ENCODE results near the gene RPP40.

RPP40 gene

GRCh38 chr6:4967301-4968030, 36.4 kb downstream of the RPP40 start:
- DNase-seq: no peak

- no peak for DNase-seq
These were observed 38.1 kb downstream of the RPP40 start for GRCh38 chr6:4965562-4966389.

- DNase-seq: no peak
These were observed 38.9 kb downstream of the RPP40 start for GRCh38 chr6:4964675-4965561.

GRCh38 chr6:4962905-4963304, 40.9 kb downstream of the RPP40 start:
- DNase-seq: no peak

GRCh38 chr6:4961322-4962168, 42.3 kb downstream of the RPP40 start:
- no peak for DNase-seq

- no peak for DNase-seq
These were observed 45.2 kb downstream of the RPP40 start for GRCh38 chr6:4958624-4959023.

GRCh38 chr6:4957521-4958231, 46.2 kb downstream of the RPP40 start:
- no peak for DNase-seq

- DNase-seq: no peak
These were observed 47.2 kb downstream of the RPP40 start for GRCh38 chr6:4956625-4957024.

- no peak for DNase-seq
These were observed 50.4 kb downstream of the RPP40 start for GRCh38 chr6:4953440-4953839.

GRCh38 chr6:4950836-4951533, 52.9 kb downstream of the RPP40 start:
- DNase-seq: no peak

GRCh38 chr6:4950076-4950475, 53.8 kb downstream of the RPP40 start:
- DNase-seq: no peak

GRCh38 chr6:4948781-4949450, 54.9 kb downstream of the RPP40 start:
- DNase-seq: no peak

- no peak for DNase-seq
These were observed 56.1 kb downstream of the RPP40 start for GRCh38 chr6:4947716-4948115.

GRCh38 chr6:4946521-4946920, 57.3 kb downstream of the RPP40 start:
- no peak for DNase-seq

Data from NCI-H146 (cell line).